CD4-positive, alpha-beta T cell treated with Interleukin-17A for 1 hour (primary cell): ENCODE data around the gene TIMM44.
"Not testable (repeated sequence)": the region's sequence is repeated elsewhere in the genome, so short reads cannot be mapped to it uniquely, and the experiment has no call there.

ENCODE experiments used
- DNase-seq: peaks from one replicate; pipeline ENCODE4 v3.0.0-alpha.2; 2020

TIMM44 gene

GRCh38 chr19:7924241-7924640, 19.2 kb downstream of the TIMM44 start:
- no peak for DNase-seq

GRCh38 chr19:7923295-7924191, 19.9 kb downstream of the TIMM44 start:
- no peak for DNase-seq

GRCh38 chr19:7922836-7923195, 20.6 kb downstream of the TIMM44 start:
- DNase-seq, result no peak

GRCh38 chr19:7921967-7922835, 21.3 kb downstream of the TIMM44 start:
- DNase-seq, result no peak

- DNase-seq, result no peak
These were observed 22.0 kb downstream of the TIMM44 start for GRCh38 chr19:7921302-7921966.

- DNase-seq, result peak; percentile 99
These were observed 22.8 kb downstream of the TIMM44 start for GRCh38 chr19:7920519-7921301.

- peak; percentile 97 for DNase-seq
These were observed 23.6 kb downstream of the TIMM44 start, which contains the start of gene SNAPC2 for GRCh38 chr19:7919610-7920518. Gene SNAPC2 (plus strand): TSS chr19:7920338. CDS start chr19:7920367, 29 bp downstream.

- no peak for DNase-seq
These were observed 24.6 kb downstream of the TIMM44 start for GRCh38 chr19:7918615-7919421.

GRCh38 chr19:7918062-7918614, 25.3 kb downstream of the TIMM44 start:
- not testable (repeated sequence) for DNase-seq

- peak; percentile 60 for DNase-seq
These were observed 26.0 kb downstream of the TIMM44 start for GRCh38 chr19:7917267-7918061.

GRCh38 chr19:7916955-7917266, 26.6 kb downstream of the TIMM44 start:
- no peak for DNase-seq

- peak; percentile 65 for DNase-seq
These were observed 27.1 kb downstream of the TIMM44 start for GRCh38 chr19:7916103-7916954.

- no peak for DNase-seq
These were observed 28.0 kb downstream of the TIMM44 start for GRCh38 chr19:7915250-7916102.

- no peak for DNase-seq
These were observed 28.8 kb downstream of the TIMM44 start, which contains the start of gene TGFBR3L for GRCh38 chr19:7914598-7915045. Gene TGFBR3L (plus strand): TSS chr19:7914830.

GRCh38 chr19:7914099-7914498, 29.4 kb downstream of the TIMM44 start:
- no peak for DNase-seq

GRCh38 chr19:7913652-7914051, 29.8 kb downstream of the TIMM44 start:
- DNase-seq, result no peak
